GM19099 (cell line): ENCODE measurements around the gene AATK.

Experiments
- POLR2A ChIP-seq: IDR thresholded peaks from 3 replicates; pipeline ENCODE4 v1.6.1; 2011; ENCODE audit warnings: low read depth; ENCODE audit not compliant: insufficient read length; ENCODE audit errors: extremely low read depth

Gene AATK

DNA sequence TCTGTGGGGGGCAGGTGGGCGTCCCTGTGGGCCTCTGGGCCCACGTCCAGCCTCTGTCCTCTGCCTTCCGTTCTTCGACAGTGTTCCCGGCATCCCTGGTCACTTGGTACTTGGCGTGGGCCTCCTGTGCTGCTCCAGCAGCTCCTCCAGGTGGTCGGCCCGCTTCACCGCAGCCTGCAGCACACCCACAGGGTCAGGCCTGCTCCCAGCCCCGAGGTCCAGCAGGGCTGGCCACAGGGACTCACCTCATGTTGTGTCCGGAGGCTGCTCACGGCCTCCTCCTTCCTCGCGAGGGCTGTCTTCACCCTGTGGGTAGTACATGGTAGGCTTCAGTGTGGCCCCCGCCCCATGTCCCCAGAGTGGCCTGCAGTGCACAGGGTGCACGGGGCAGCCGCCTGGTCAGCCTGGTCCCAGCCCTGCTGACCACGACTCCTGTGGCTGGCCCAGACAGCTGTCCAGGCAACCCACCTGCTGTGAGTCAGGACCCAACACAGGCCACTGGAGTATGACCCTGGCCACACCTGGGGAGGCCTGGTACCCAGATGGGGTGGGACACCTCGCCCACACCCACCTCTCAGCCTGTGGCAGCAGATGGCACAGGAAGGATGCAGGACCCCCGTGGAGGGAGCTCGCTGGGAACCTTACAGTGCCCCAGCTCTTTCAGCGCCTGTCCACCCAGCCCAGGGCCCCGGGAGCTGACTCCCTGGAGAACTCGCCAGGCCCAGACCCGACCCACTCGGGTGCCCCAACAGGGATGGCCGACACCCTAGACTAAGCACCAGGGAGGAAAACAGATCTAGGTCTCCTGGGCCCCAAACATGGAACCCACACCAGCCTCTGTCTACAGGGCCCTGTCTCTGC lies 23.9 kb upstream of the AATK start:
- no peak for TF ChIP-seq POLR2A

DNA sequence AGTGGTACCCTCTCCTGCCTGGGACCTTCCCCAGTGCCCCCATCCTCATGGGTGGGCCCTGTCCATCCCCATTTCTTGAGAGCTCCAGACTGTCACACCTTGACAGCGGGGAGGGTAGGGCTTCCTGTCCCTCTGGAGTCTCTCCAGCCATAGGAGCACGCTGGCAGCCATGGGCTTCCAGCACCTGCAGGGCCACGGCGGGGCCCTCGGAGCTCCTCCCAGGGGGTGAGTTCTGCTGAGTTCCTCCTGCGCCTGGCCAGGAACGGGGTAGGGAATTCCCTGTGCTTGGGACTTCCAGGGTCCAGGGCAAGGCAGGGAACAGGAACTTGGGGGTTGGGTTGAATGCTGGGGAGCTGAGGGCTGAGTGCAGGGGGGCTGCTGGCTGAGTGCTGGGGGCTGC lies 23.0 kb upstream of the AATK start:
- no peak for TF ChIP-seq POLR2A

DNA sequence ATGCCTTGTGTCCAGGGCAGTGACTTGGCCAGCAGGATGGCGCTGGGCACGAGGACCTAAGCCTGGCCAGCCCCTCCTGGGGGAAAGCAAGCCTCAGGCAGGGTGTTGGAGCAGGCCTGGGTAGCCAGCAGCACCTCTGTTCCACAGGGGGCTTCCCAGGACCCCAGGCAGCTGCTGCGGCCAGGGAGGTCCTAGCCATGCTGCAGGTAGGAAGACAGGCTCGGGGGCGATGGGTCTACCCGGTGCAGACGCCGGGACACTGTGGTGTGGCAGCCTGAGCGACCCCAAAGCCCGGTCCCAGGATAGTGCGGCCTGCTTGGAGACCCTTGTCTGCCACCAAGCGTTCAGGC lies 22.4 kb upstream of the AATK start:
- no peak for TF ChIP-seq POLR2A

DNA sequence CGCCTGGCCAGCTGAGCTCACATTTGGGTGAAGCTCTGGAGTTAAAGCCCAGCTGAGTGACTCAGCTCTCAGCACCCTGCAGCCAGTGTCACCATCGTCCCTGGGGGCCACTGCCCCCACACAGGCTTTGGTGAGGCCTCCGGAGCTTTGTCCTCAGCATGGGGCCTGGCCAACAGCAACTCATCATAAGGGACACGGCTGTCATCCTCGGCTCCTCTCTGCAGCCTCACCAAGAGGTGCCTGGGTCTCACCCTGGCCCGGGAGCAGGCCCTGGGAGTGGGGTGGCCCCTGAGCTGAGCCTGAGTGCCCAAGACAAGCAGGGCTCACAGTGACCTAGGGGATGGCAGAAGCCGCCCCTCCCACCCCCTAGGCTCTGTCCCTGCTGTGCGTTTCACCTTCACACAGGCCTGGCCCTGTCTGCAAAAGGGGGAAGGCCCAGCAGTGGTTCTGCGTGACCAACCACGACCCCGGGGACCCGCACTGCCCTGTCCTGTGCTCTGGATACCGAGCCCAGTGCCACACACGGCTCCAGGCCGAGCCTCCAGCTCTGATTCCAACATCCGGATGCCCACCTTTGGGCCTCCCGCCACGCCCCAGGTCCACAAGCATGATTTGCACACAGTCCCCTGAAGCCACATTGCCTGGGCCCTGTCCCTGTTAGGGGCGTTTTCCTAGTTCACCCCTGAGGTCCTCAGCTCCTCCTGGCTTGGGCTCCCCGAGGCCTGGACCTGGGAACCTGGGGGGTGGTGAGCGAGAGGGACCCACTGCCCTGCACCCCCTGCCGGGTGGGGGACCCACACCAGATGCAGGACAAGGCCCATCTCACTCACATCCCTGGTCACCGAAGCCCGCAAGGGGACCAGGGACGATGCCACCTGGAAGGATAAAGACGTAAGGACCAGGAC lies 21.8 kb upstream of the AATK start:
- TF ChIP-seq POLR2A = no peak

DNA sequence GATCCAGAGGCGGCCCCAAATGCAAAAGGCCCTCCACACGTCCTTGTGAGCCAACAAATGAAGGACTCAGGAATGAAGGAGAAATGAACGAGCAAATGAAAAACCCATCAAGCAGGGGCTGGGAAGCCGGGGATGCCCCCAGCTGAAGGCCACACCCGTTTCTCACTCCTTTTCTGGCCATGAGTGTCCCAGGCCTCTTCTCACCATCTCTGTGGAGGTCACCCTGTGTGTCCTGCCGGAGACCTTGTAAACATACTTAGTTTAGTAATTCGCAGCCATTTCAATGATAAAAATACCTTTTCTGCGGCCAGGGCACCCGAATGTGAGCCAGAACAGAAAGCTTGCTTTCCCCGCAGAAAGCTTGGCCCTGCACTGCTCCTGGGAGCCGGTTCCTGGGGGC lies 21.1 kb upstream of the AATK start:
- no peak for TF ChIP-seq POLR2A

DNA sequence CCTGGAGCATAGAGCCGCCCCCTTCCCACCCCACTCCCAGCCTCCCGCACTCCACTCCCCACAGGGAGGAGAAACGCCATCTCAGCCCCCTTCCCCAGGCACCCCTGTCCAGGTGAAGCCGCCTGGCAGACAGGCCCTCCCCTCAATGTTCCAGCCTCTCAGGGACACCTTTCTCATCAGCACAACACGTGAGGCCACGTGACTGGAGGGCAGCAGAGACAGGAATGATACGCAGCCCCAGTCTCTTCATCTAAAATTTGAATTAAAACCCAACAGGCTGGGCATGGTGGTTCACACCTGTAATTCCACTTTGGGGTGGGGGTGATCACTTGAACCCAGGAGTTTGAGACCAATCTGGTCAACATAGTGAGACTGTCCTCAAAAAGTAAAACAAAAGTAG lies 20.2 kb upstream of the AATK start:
- no peak for TF ChIP-seq POLR2A

DNA sequence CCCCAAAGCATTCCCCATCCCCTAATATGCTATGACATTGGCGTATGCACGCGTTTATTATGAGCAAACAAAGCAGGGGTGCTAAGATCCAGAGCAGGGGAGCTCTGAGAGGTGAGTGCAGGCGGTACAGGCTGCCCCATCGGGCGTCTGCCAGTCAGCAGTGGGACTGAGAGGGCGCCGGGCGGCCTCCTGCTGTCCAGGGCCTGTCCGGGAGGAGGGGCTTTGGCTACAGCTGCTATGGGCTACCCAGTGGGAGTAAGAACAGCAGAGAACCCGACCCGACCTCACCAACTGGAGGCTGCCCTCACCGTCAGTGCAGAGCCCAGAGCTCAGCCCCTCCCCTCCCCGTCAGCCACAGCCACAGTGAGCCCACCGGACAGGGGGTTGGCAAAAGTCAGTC lies 18.5 kb upstream of the AATK start:
- no peak for TF ChIP-seq POLR2A

DNA sequence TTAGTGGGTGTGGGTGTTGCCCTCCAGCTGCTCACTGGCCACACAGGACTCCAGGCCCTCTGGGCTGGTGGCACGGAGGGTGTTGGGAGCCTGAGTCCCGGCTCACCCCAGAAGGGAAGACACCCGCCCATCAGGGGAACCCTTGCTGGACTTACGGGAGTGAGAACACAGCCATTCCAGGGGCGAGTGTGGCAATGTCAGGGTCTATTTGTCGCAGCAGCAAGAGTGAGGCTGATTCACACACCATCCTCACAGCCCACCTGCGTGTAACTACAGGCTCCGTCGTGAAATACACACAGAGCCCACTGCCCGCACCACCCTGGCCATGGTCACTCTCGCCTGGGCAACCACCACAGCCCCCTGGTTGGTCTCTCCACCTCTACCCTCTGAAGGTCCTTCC lies 17.8 kb upstream of the AATK start:
- no peak for TF ChIP-seq POLR2A

DNA sequence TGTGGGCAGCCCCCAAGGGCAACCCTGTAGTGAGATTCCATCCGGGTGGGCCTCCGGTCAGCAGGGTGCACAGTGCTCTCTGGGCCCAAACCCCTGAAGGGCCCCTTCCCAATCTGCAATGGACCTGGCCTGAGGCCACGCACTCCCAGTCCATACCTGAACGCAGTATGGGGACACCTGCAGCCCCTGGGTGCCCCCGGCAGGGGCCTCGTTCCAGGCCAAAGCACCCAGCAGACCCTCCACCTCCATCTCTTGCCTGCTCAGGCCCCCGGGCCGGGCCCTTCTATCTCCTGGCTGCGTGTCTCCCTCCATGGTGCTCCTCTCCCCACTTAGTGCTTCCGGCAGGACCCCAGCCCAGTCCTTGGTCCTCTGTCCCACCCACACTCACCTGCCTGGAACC lies 17.3 kb upstream of the AATK start:
- TF ChIP-seq POLR2A = no peak

DNA sequence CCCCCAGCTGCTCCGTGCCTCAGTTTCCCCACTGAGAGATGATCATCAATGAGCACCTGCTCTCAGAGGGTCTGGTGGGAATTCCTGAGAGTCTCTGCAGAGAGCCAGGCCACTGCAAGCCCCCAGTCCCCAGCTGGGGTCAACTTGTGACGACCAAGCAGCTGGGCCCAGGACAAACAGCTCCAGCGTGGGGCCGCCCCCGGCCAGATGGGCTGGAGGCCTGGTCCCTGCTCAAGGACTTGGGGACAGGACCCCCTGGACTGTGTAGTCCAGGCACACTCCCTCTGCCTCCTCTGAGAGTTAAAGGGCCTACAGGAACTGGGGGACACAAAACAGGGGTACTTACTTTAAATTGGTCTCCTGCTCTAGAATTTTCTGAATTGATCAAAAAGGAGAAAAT lies 16.6 kb upstream of the AATK start:
- no peak for TF ChIP-seq POLR2A

DNA sequence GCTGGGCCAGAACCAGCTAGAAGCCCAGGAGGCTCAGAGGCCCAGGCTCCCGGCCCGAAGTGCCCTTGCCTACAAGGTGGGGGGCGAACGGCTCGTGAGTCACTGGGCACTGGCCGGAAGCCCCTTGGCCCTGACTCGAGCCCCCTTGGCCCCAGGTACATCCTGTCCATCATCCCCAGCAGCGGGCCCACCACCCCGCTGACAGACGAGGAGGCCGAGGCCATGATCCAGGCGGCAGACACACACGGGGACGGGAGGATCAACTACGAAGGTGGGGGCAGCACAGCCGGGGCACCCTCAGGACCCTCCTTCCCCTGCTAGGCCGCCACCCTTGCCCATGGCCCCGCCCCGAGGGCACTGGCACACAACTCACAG lies 15.8 kb upstream of the AATK start:
- no peak for TF ChIP-seq POLR2A

DNA sequence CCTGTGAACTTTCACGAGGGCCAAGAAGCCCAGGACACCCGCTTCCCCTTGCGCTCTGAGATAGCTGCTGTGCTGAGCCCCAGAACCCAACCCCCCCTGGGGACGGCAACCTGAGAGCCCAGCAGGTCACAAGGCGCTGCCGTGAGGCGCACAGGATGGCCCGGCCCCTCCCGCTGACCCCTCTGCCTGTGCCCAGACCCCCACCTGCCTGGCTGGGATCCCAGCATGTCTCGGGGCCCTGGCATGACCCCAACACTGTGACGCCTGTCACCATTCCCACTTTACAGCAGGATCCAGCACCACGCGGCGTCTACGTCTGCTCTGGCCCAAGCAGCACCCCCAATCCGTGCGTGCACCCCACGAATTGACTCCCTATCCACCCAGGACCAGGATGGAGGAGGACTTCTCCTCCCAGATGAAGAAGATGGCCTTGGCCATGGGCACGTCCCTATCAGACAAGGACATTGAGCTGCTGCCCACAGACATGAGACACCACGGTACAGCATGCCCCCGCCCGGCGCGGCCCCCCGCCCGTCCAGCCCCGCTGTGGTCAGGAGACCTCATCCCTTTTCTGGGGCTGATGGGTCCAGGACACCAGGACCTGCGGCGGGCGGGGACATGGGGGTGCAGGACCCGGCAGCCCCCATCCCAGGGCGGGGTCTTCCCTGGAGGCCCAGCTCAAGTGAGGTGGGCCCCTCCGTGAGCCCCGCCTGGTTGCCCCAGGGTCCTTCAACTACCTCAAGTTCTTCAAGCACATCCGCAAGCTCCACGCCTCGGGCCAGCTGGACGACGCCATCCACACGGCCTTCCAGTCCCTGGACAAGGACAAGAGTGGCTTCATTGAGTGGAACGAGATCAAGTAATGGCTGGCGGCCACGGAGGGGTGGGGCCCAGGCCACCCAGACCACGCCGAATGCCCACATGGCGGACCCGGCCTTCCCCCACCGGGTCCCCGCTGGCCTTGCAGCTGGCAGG lies 15.1 kb upstream of the AATK start:
- no peak for TF ChIP-seq POLR2A

DNA sequence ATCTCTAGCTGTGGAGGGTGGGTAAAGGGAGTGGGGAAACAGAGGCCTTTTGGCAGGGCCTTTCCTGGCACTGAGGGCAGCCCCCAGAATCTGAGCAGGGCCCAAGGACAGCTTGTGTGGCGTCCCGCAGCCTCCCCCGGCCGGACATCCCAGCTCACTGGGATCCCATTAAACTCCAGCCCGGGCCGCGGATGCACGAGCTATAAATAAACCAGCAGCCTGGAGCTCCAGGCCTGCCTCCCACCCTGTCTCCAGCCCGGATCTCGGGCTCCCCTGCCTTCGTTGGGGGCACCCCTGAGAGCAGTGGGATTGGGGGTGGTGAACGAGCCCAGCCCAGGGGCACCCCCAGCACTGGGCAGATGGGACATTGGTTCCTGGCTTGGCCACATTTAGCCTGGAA lies 13.8 kb upstream of the AATK start:
- no peak for TF ChIP-seq POLR2A

DNA sequence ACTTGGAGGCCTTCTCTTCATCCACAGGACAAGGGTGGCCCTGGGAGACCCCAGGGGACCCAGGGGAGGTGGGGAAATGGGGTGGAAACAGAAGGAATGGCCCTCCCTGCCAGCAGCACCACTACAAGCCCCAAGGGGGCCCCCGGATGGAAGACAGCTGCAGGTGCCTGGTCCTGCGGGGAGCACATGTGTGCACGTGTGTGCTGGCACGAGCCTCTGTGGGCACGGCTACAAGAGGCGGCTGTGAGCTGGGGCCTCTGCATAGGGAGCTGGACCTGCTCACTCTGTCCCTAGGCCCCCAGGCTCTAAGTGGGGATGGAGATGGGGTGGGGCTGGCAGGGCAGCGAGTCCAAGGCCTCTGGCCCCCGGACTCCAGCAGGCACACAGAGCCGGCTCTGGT lies 13.2 kb upstream of the AATK start:
- TF ChIP-seq POLR2A = no peak
